ENCODE measurements around the gene UBXN11.

Gene UBXN11

GRCh38 chr1:26269198-26269550 is 37.3 kb downstream of the UBXN11 start:
- no peak for DNase-seq (ENCODE audit: low read depth in 2 of 2)

- no peak for DNase-seq (ENCODE audit: low read depth in 2 of 2)
Observed at GRCh38 chr1:26268290-26269197, 37.9 kb downstream of the UBXN11 start.

- no peak for DNase-seq (ENCODE audit: low read depth in 2 of 2)
Observed at GRCh38 chr1:26265405-26265804, 41.0 kb downstream of the UBXN11 start.

- no peak for DNase-seq (ENCODE audit: low read depth in 2 of 2)
Observed at GRCh38 chr1:26263212-26263611, 43.2 kb downstream of the UBXN11 start.

- no peak for DNase-seq (ENCODE audit: low read depth in 2 of 2)
Observed at GRCh38 chr1:26259578-26259977, 46.9 kb downstream of the UBXN11 start.

GRCh38 chr1:26259005-26259404 is 47.4 kb downstream of the UBXN11 start:
- no peak for DNase-seq (ENCODE audit: low read depth in 2 of 2)

GRCh38 chr1:26257222-26257621 is 49.2 kb downstream of the UBXN11 start:
- no peak for DNase-seq (ENCODE audit: low read depth in 2 of 2)

GRCh38 chr1:26254404-26254803 is 52.0 kb downstream of the UBXN11 start:
- no peak for DNase-seq (ENCODE audit: low read depth in 2 of 2)

GRCh38 chr1:26252718-26253117 is 53.7 kb downstream of the UBXN11 start:
- DNase-seq (ENCODE audit: low read depth in 2 of 2), result no peak

GRCh38 chr1:26239936-26240335 is 66.5 kb downstream of the UBXN11 start:
- no peak for DNase-seq (ENCODE audit: low read depth in 2 of 2)

- DNase-seq (ENCODE audit: low read depth in 2 of 2), result no peak
Observed at GRCh38 chr1:26237230-26237966, 69.0 kb downstream of the UBXN11 start.

- DNase-seq (ENCODE audit: low read depth in 2 of 2), result no peak
Observed at GRCh38 chr1:26234644-26235370, 71.6 kb downstream of the UBXN11 start.

GRCh38 chr1:26233903-26234643 is 72.4 kb downstream of the UBXN11 start, which contains the start of gene CEP85:
TSS of gene CEP85 (plus strand) at chr1:26234200. CDS start at chr1:26239784, 5,584 bp downstream.
- DNase-seq (ENCODE audit: low read depth in 2 of 2), result peak; percentile 96 to 98
